KMS-11 (cell line): ENCODE results near the gene TSPAN11.

ENCODE experiments used
- H2AFZ ChIP-seq: fragments of 200-600 bp; sonication (generic); 2 replicates; pipeline ENCODE4 v1.6.1; 2016; ENCODE audit warnings: antibody characterized with exemption, mixed run types, low read depth
- H3K27ac ChIP-seq: fragments of 200-600 bp; sonication (generic); 2 replicates; pipeline ENCODE4 v1.6.1; 2016; ENCODE audit warnings: mild to moderate bottlenecking, mixed run types
- H3K27me3 ChIP-seq: fragments of 200-600 bp; sonication (generic); 2 replicates; pipeline ENCODE4 v1.6.1; 2017; ENCODE audit warnings: mild to moderate bottlenecking, low read depth, mixed run types, moderate library complexity; ENCODE audit not compliant: insufficient read depth
- H3K36me3 ChIP-seq: fragments of 200-600 bp; sonication (generic); 2 replicates; pipeline ENCODE4 v1.6.1; 2017; ENCODE audit warnings: mild to moderate bottlenecking, mixed run types; ENCODE audit not compliant: insufficient read depth
- H3K4me1 ChIP-seq: fragments of 200-600 bp; sonication (generic); 2 replicates; pipeline ENCODE4 v1.6.1; 2016; ENCODE audit warnings: mild to moderate bottlenecking, low read depth, mixed run types; ENCODE audit not compliant: poor library complexity, severe bottlenecking
- H3K4me2 ChIP-seq: fragments of 200-600 bp; sonication (generic); 2 replicates; pipeline ENCODE4 v1.7.0; 2016; ENCODE audit warnings: mild to moderate bottlenecking, mixed run types
- H3K4me3 ChIP-seq: fragments of 200-600 bp; sonication (generic); IDR thresholded peaks from 2 replicates; pipeline ENCODE4 v1.6.1; 2017; ENCODE audit warnings: low read depth, low read length, mixed read lengths; ENCODE audit not compliant: insufficient read depth
- H3K79me2 ChIP-seq: fragments of 200-600 bp; sonication (generic); 2 replicates; pipeline ENCODE4 v1.6.1; 2016; ENCODE audit warnings: low read depth, mixed run types; ENCODE audit not compliant: insufficient read depth
- H3K9ac ChIP-seq: fragments of 200-600 bp; sonication (generic); 2 replicates; pipeline ENCODE4 v1.6.1; 2016; ENCODE audit warnings: mild to moderate bottlenecking, mixed run types
- H4K20me1 ChIP-seq: fragments of 200-600 bp; sonication (generic); 2 replicates; pipeline ENCODE4 v1.6.1; 2016; ENCODE audit warnings: mild to moderate bottlenecking, mixed run types; ENCODE audit not compliant: insufficient read depth
- CTCF ChIP-seq: fragments of 200-600 bp; sonication (generic); conservative IDR thresholded peaks from 2 replicates; pipeline ENCODE4 v1.6.1; 2017; ENCODE audit warnings: low read depth, mild to moderate bottlenecking, antibody characterized with exemption, low read length, moderate library complexity, mixed read lengths

The TSPAN11 gene

GRCh38 chr12:30979371-30980259, 53.1 kb downstream of the TSPAN11 start:
- no peak overlapping the region for H3K27ac ChIP-seq
- no peak for TF ChIP-seq CTCF

GRCh38 chr12:30980955-30981662, 54.6 kb downstream of the TSPAN11 start:
- H3K4me1 ChIP-seq: no peaks in the 10 kb centered on the region
- no peak overlapping the region for H3K4me3 ChIP-seq
- H3K36me3 ChIP-seq: no peaks in the 10 kb centered on the region
- H3K27me3 ChIP-seq: no peaks in the 10 kb centered on the region
- H3K9ac ChIP-seq: no peak overlapping the region
- TF ChIP-seq CTCF: no peak
- no peak overlapping the region for H2AFZ ChIP-seq
- H3K79me2 ChIP-seq: no peaks in the 10 kb centered on the region
- H3K4me2 ChIP-seq: no peak overlapping the region
- H3K27ac ChIP-seq: no peak overlapping the region
- no peaks in the 10 kb centered on the region for H4K20me1 ChIP-seq

More at GRCh38 chr12:30979371-30980259, 53.1 kb downstream of the TSPAN11 start:
- Histone ChIP-seq H2AFZ (no peak overlapping the region), H3K36me3 (no peaks in the 10 kb centered on the region), H3K4me2 (no peak overlapping the region), H3K4me3 (no peak overlapping the region), H3K9ac (no peak overlapping the region), H3K27me3 (no peaks in the 10 kb centered on the region), H3K4me1 (no peaks in the 10 kb centered on the region), H4K20me1 (no peaks in the 10 kb centered on the region), H3K79me2 (no peaks in the 10 kb centered on the region)

GRCh38 chr12:30982413-30982812, 55.9 kb downstream of the TSPAN11 start:
- Histone ChIP-seq H2AFZ (no peak overlapping the region), H3K79me2 (no peaks in the 10 kb centered on the region), H3K36me3 (no peaks in the 10 kb centered on the region), H3K9ac (no peak overlapping the region), H3K27ac (no peak overlapping the region), H3K4me3 (no peak overlapping the region), H4K20me1 (no peaks in the 10 kb centered on the region), H3K27me3 (no peaks in the 10 kb centered on the region), H3K4me2 (no peak overlapping the region), H3K4me1 (no peaks in the 10 kb centered on the region)
- no peak for TF ChIP-seq CTCF

GRCh38 chr12:30985814-30986452, 59.4 kb downstream of the TSPAN11 start:
- Histone ChIP-seq H3K27me3 (no peaks in the 10 kb centered on the region), H3K79me2 (no peaks in the 10 kb centered on the region), H3K36me3 (no peaks in the 10 kb centered on the region), H2AFZ (no peak overlapping the region), H4K20me1 (no peaks in the 10 kb centered on the region), H3K9ac (no peak overlapping the region), H3K4me2 (no peak overlapping the region), H3K4me3 (no peak overlapping the region), H3K4me1 (peaks cover 17% of the 10 kb centered on the region), H3K27ac (no peak overlapping the region)
- TF ChIP-seq CTCF: peak; percentile 84
